Measurements from ENCODE around the gene NLRX1.
A peak's percentile ranks its signal among the peaks of the same experiment; 100 is the strongest.
"Not testable (repeated sequence)": the region's sequence is repeated elsewhere in the genome, so short reads cannot be mapped to it uniquely, and the experiment has no call there.

NLRX1 gene

GRCh38 chr11:119196833-119197483 is 28.4 kb downstream of the NLRX1 start:
- no peak overlapping the region for H4K8ac ChIP-seq (ENCODE audit: low read depth, low read length)
- no peak overlapping the region for H2BK120ac ChIP-seq (ENCODE audit: low read depth, low read length)
- DNase-seq (ENCODE audit: low spot score), result peak; percentile 79
- no peak overlapping the region for H3K4me2 ChIP-seq (ENCODE audit: insufficient read depth, low read length, poor library complexity, severe bottlenecking)
- H2BK12ac ChIP-seq (ENCODE audit: low read length), result no peak overlapping the region
- H4K91ac ChIP-seq (ENCODE audit: low read depth, low read length, poor library complexity), result no peak overlapping the region
- no peaks in the 10 kb centered on the region for H3K4me1 ChIP-seq (ENCODE audit: control insufficient read depth in 2 of 2, insufficient read depth in 1 of 2, low read depth in 1 of 2, low read length in 2 of 2)
- no peak overlapping the region for H3K14ac ChIP-seq (ENCODE audit: low read length)
- H3K18ac ChIP-seq (ENCODE audit: low read length), result no peak overlapping the region
- H2AFZ ChIP-seq (ENCODE audit: low read length), result no peak overlapping the region
- no peak overlapping the region for H3K4ac ChIP-seq (ENCODE audit: low read length)
- H3K23ac ChIP-seq (ENCODE audit: low read depth, low read length, poor library complexity), result no peak overlapping the region
- H3K9ac ChIP-seq (ENCODE audit: low read depth, low read length, poor library complexity), result no peak overlapping the region
- no peak overlapping the region for H2BK5ac ChIP-seq (ENCODE audit: low read length)
- H3K9me3 ChIP-seq (replicated peaks in 1 of 2; ENCODE audit: control insufficient read depth in 2 of 2, insufficient read depth in 1 of 2, low read depth in 1 of 2, low read length in 2 of 2), result no peaks in the 10 kb centered on the region
- no peak overlapping the region for H3K27ac ChIP-seq (replicated peaks; ENCODE audit: low read length)
- no peaks in the 10 kb centered on the region for H3K36me3 ChIP-seq (replicated peaks in 1 of 2; ENCODE audit: control insufficient read depth in 2 of 2, insufficient read depth in 2 of 2, low read length in 2 of 2)
- WGBS, 2 donors (ENCODE audit: extremely low coverage in 2 of 2, insufficient read length in 2 of 2, insufficient replicate concordance in 1 of 2), result no CpG with 5 or more reads among the region's 5 CpGs
- H2AK5ac ChIP-seq (ENCODE audit: low read depth, low read length), result no peak overlapping the region
- peaks cover 0 to 17% (median 0%) of the 10 kb centered on the region in 3 experiments for H3K27me3 ChIP-seq (ENCODE audit: control insufficient read depth in 3 of 3, insufficient read depth in 3 of 3, low read depth in 1 of 3, low read length in 3 of 3)
- H3K4me3 ChIP-seq (ENCODE audit: low read length in 2 of 2), result no peak overlapping the region
- H3K79me1 ChIP-seq (ENCODE audit: low read depth, low read length), result no peaks in the 10 kb centered on the region
- H2BK15ac ChIP-seq (ENCODE audit: low read length), result no peak overlapping the region

GRCh38 chr11:119198925-119199324 is 30.4 kb downstream of the NLRX1 start:
- Histone ChIP-seq H3K4me3 (ENCODE audit: low read length in 2 of 2) (no peak overlapping the region), H3K27ac (replicated peaks; ENCODE audit: low read length) (no peak overlapping the region), H4K8ac (ENCODE audit: low read depth, low read length) (no peak overlapping the region), H2BK5ac (ENCODE audit: low read length) (no peak overlapping the region), H2BK12ac (ENCODE audit: low read length) (no peak overlapping the region), H2AFZ (ENCODE audit: low read length) (no peak overlapping the region), H3K36me3 (replicated peaks in 1 of 2; ENCODE audit: control insufficient read depth in 2 of 2, insufficient read depth in 2 of 2, low read length in 2 of 2) (no peaks in the 10 kb centered on the region), H3K9me3 (replicated peaks in 1 of 2; ENCODE audit: control insufficient read depth in 2 of 2, insufficient read depth in 1 of 2, low read depth in 1 of 2, low read length in 2 of 2) (no peaks in the 10 kb centered on the region), H3K4me1 (ENCODE audit: control insufficient read depth in 2 of 2, insufficient read depth in 1 of 2, low read depth in 1 of 2, low read length in 2 of 2) (no peaks in the 10 kb centered on the region), H3K9ac (ENCODE audit: low read depth, low read length, poor library complexity) (no peak overlapping the region), H2BK120ac (ENCODE audit: low read depth, low read length) (no peak overlapping the region), H3K79me1 (ENCODE audit: low read depth, low read length) (no peaks in the 10 kb centered on the region), H2AK5ac (ENCODE audit: low read depth, low read length) (no peak overlapping the region), H3K4me2 (ENCODE audit: insufficient read depth, low read length, poor library complexity, severe bottlenecking) (no peak overlapping the region), H3K27me3 (ENCODE audit: control insufficient read depth in 3 of 3, insufficient read depth in 3 of 3, low read depth in 1 of 3, low read length in 3 of 3) (peaks cover 0 to 10% (median 0%) of the 10 kb centered on the region in 3 experiments), H2BK15ac (ENCODE audit: low read length) (no peak overlapping the region), H3K14ac (ENCODE audit: low read length) (no peak overlapping the region), H3K18ac (ENCODE audit: low read length) (no peak overlapping the region), H3K23ac (ENCODE audit: low read depth, low read length, poor library complexity) (no peak overlapping the region), H3K4ac (ENCODE audit: low read length) (no peak overlapping the region), H4K91ac (ENCODE audit: low read depth, low read length, poor library complexity) (no peak overlapping the region)
- DNase-seq (ENCODE audit: low spot score), result no peak
- WGBS, 2 donors (ENCODE audit: extremely low coverage in 2 of 2, insufficient read length in 2 of 2, insufficient replicate concordance in 1 of 2), result no CpG with 5 or more reads among the region's 6 CpGs

- H3K23ac ChIP-seq (ENCODE audit: low read depth, low read length, poor library complexity); H3K4me2 ChIP-seq (ENCODE audit: insufficient read depth, low read length, poor library complexity, severe bottlenecking); H2BK15ac ChIP-seq (ENCODE audit: low read length); H3K79me1 ChIP-seq (ENCODE audit: low read depth, low read length); H3K4me3 ChIP-seq (ENCODE audit: low read length in 2 of 2); H2BK5ac ChIP-seq (ENCODE audit: low read length); H2AFZ ChIP-seq (ENCODE audit: low read length); H2BK120ac ChIP-seq (ENCODE audit: low read depth, low read length); H3K14ac ChIP-seq (ENCODE audit: low read length); H4K8ac ChIP-seq (ENCODE audit: low read depth, low read length); H3K36me3 ChIP-seq (replicated peaks in 1 of 2; ENCODE audit: control insufficient read depth in 2 of 2, insufficient read depth in 2 of 2, low read length in 2 of 2); H3K18ac ChIP-seq (ENCODE audit: low read length); H4K91ac ChIP-seq (ENCODE audit: low read depth, low read length, poor library complexity); H3K9me3 ChIP-seq (replicated peaks in 1 of 2; ENCODE audit: control insufficient read depth in 2 of 2, insufficient read depth in 1 of 2, low read depth in 1 of 2, low read length in 2 of 2); DNase-seq (ENCODE audit: low spot score); H2BK12ac ChIP-seq (ENCODE audit: low read length); H3K27ac ChIP-seq (replicated peaks; ENCODE audit: low read length); H2AK5ac ChIP-seq (ENCODE audit: low read depth, low read length); H3K4ac ChIP-seq (ENCODE audit: low read length); H3K4me1 ChIP-seq (ENCODE audit: control insufficient read depth in 2 of 2, insufficient read depth in 1 of 2, low read depth in 1 of 2, low read length in 2 of 2); H3K9ac ChIP-seq (ENCODE audit: low read depth, low read length, poor library complexity); H3K27me3 ChIP-seq (ENCODE audit: control insufficient read depth in 3 of 3, insufficient read depth in 3 of 3, low read depth in 1 of 3, low read length in 3 of 3): not testable (repeated sequence)
- WGBS, 2 donors (ENCODE audit: extremely low coverage in 2 of 2, insufficient read length in 2 of 2, insufficient replicate concordance in 1 of 2), result no CpG with 5 or more reads among the region's 5 CpGs
Measured at GRCh38 chr11:119201236-119201635, 32.7 kb downstream of the NLRX1 start.

- H3K27me3 ChIP-seq (ENCODE audit: control insufficient read depth in 3 of 3, insufficient read depth in 3 of 3, low read depth in 1 of 3, low read length in 3 of 3), result no peaks in the 10 kb centered on the region
- no peak overlapping the region for H3K18ac ChIP-seq (ENCODE audit: low read length)
- no peak overlapping the region for H2BK12ac ChIP-seq (ENCODE audit: low read length)
- no peak overlapping the region for H2BK120ac ChIP-seq (ENCODE audit: low read depth, low read length)
- no peak overlapping the region for H2BK5ac ChIP-seq (ENCODE audit: low read length)
- no peak overlapping the region for H3K4me3 ChIP-seq (ENCODE audit: low read length in 2 of 2)
- H3K4me2 ChIP-seq (ENCODE audit: insufficient read depth, low read length, poor library complexity, severe bottlenecking), result no peak overlapping the region
- no peak overlapping the region for H4K91ac ChIP-seq (ENCODE audit: low read depth, low read length, poor library complexity)
- H3K4ac ChIP-seq (ENCODE audit: low read length), result no peak overlapping the region
- H3K27ac ChIP-seq (replicated peaks; ENCODE audit: low read length), result no peak overlapping the region
- H3K36me3 ChIP-seq (replicated peaks in 1 of 2; ENCODE audit: control insufficient read depth in 2 of 2, insufficient read depth in 2 of 2, low read length in 2 of 2), result no peaks in the 10 kb centered on the region
- H3K79me1 ChIP-seq (ENCODE audit: low read depth, low read length), result no peaks in the 10 kb centered on the region
- no peak overlapping the region for H3K9ac ChIP-seq (ENCODE audit: low read depth, low read length, poor library complexity)
- H3K4me1 ChIP-seq (ENCODE audit: control insufficient read depth in 2 of 2, insufficient read depth in 1 of 2, low read depth in 1 of 2, low read length in 2 of 2), result peaks cover under 1 to 2% of the 10 kb centered on the region in 2 donors
- no peak overlapping the region for H4K8ac ChIP-seq (ENCODE audit: low read depth, low read length)
- no peak overlapping the region for H3K14ac ChIP-seq (ENCODE audit: low read length)
- whole genome bisulfite sequencing, 2 donors (ENCODE audit: extremely low coverage in 2 of 2, insufficient read length in 2 of 2, insufficient replicate concordance in 1 of 2), result no CpG with 5 or more reads among the region's 7 CpGs
- H2AFZ ChIP-seq (ENCODE audit: low read length), result no peak overlapping the region
- H3K9me3 ChIP-seq (replicated peaks in 1 of 2; ENCODE audit: control insufficient read depth in 2 of 2, insufficient read depth in 1 of 2, low read depth in 1 of 2, low read length in 2 of 2), result no peaks in the 10 kb centered on the region
- H3K23ac ChIP-seq (ENCODE audit: low read depth, low read length, poor library complexity), result no peak overlapping the region
- no peak for DNase-seq (ENCODE audit: low spot score)
- H2AK5ac ChIP-seq (ENCODE audit: low read depth, low read length), result no peak overlapping the region
- H2BK15ac ChIP-seq (ENCODE audit: low read length), result no peak overlapping the region
Measured at GRCh38 chr11:119202554-119202953, 34.0 kb downstream of the NLRX1 start.
